HEK293 (cell line): ENCODE data around the gene PPID.

Experiments used
- CTCF ChIA-PET: fragments of 350-600 bp; formaldehyde crosslinking; extraction: SDS; loops from one replicate; lab custom pipeline; 2021; ENCODE audit warnings: antibody characterized with exemption; lab: Yijun Ruan, JAX
- POLR2A ChIA-PET: fragments of 300-600 bp; formaldehyde crosslinking; extraction: SDS; loops from one replicate; lab custom pipeline; 2020; ENCODE audit warnings: antibody characterized with exemption, inconsistent platforms; lab: Yijun Ruan, JAX
- H3K27ac ChIP-seq: fragments of 200-500 bp; sonication (Bioruptor generic); 2 replicates; pipeline ENCODE4 v1.5.1; 2014; ENCODE audit warnings: low read depth, low read length, control low read depth, inconsistent platforms; ENCODE audit errors: extremely low read depth
- H3K36me3 ChIP-seq, 2 experiments: fragments of 200-500 bp in 1 of 2; sonication (Bioruptor generic) in 1 of 2; 1 replicate in 1 of 2; 2 replicates in 1 of 2; pipeline ENCODE4 v1.5.1; 2014 to 2017; ENCODE audit warnings: inconsistent platforms in 2 of 2, low read length in 2 of 2; ENCODE audit not compliant: control insufficient read depth in 2 of 2, insufficient read depth in 1 of 2
- H3K4me1 ChIP-seq: fragments of 200-500 bp; sonication (Bioruptor generic); 2 replicates; pipeline ENCODE4 v1.5.1; 2014; ENCODE audit warnings: mild to moderate bottlenecking, low read length, inconsistent platforms; ENCODE audit not compliant: control insufficient read depth, insufficient read depth
- H3K4me3 ChIP-seq: 2 replicates; pipeline ENCODE4 v1.5.1; 2011; ENCODE audit warnings: low read depth, mild to moderate bottlenecking, control low read depth, low read length, moderate library complexity
- H3K9me3 ChIP-seq: fragments of 200-500 bp; sonication (Bioruptor generic); 2 replicates; pipeline ENCODE4 v1.5.1; 2014; ENCODE audit warnings: low read depth, low read length, inconsistent platforms; ENCODE audit not compliant: control insufficient read depth, insufficient read depth
- GLI2 ChIP-seq: fragments of 450-650 bp; formaldehyde crosslinking; IDR thresholded peaks from 2 replicates; pipeline ENCODE4; 2017; ENCODE audit warnings: missing biosample characterization, missing genetic modification characterization, low read depth, borderline replicate concordance
- MEIS1 ChIP-seq: sonication (generic); formaldehyde crosslinking; IDR thresholded peaks from 2 replicates; pipeline ENCODE4 v1.8.1; 2022; ENCODE audit warnings: missing genetic modification reagents, mild to moderate bottlenecking, borderline replicate concordance
- REST ChIP-seq: fragments of 450-650 bp; formaldehyde crosslinking; IDR thresholded peaks from 2 replicates; pipeline ENCODE4 v1.5.1; 2016; ENCODE audit warnings: missing biosample characterization, missing genetic modification characterization
- ZBTB17 ChIP-seq: fragments of 450-650 bp; formaldehyde crosslinking; IDR thresholded peaks from 2 replicates; pipeline ENCODE4 v1.5.1; 2016; ENCODE audit warnings: missing biosample characterization, missing genetic modification characterization
- ZBTB7A ChIP-seq: fragments of 450-650 bp; formaldehyde crosslinking; IDR thresholded peaks from 2 replicates; pipeline ENCODE4 v1.5.1; 2016; ENCODE audit warnings: low read depth, missing biosample characterization, missing genetic modification characterization
- ZNF133 ChIP-seq: fragments of 450-650 bp; formaldehyde crosslinking; IDR thresholded peaks from 2 replicates; pipeline ENCODE4 v1.5.1; 2016; ENCODE audit warnings: missing biosample characterization, missing genetic modification characterization
- ZNF157 ChIP-seq: fragments of 450-650 bp; formaldehyde crosslinking; IDR thresholded peaks from 2 replicates; pipeline ENCODE4 v1.5.1; 2016; ENCODE audit warnings: missing biosample characterization, missing genetic modification characterization
- ZNF175 ChIP-seq: fragments of 450-650 bp; formaldehyde crosslinking; IDR thresholded peaks from 2 replicates; pipeline ENCODE4 v1.5.1; 2016; ENCODE audit warnings: missing biosample characterization, missing genetic modification characterization
- ZNF24 ChIP-seq: fragments of 450-650 bp; formaldehyde crosslinking; IDR thresholded peaks from 2 replicates; pipeline ENCODE4 v1.5.1; 2016; ENCODE audit warnings: missing biosample characterization, missing genetic modification characterization
- ZNF292 ChIP-seq: fragments of 450-650 bp; formaldehyde crosslinking; IDR thresholded peaks from 2 replicates; pipeline ENCODE4 v1.5.1; 2016; ENCODE audit warnings: low read depth, missing biosample characterization, missing genetic modification characterization, borderline replicate concordance
- ZNF473 ChIP-seq: fragments of 450-650 bp; formaldehyde crosslinking; IDR thresholded peaks from 2 replicates; pipeline ENCODE4 v1.5.1; 2017; ENCODE audit warnings: missing biosample characterization, missing genetic modification characterization
- ZNF501 ChIP-seq: fragments of 450-650 bp; formaldehyde crosslinking; IDR thresholded peaks from 2 replicates; pipeline ENCODE4 v1.5.1; 2016; ENCODE audit warnings: missing biosample characterization, missing genetic modification characterization
- ZNF560 ChIP-seq: fragments of 450-650 bp; formaldehyde crosslinking; IDR thresholded peaks from 2 replicates; pipeline ENCODE4 v1.5.1; 2017; ENCODE audit warnings: missing biosample characterization, missing genetic modification characterization, borderline replicate concordance
- ZNF585B ChIP-seq: fragments of 450-650 bp; formaldehyde crosslinking; IDR thresholded peaks from 2 replicates; pipeline ENCODE4 v1.5.1; 2016; ENCODE audit warnings: missing biosample characterization, missing genetic modification characterization
- ZNF660 ChIP-seq: fragments of 450-650 bp; IDR thresholded peaks from 2 replicates; pipeline ENCODE4 v1.5.1; 2018; ENCODE audit warnings: missing biosample characterization, mild to moderate bottlenecking, missing genetic modification characterization
- TF ChIP-seq, protein P1 (sequence below): fragments of 450-650 bp; formaldehyde crosslinking; IDR thresholded peaks from 2 replicates; pipeline ENCODE4 v1.5.1; 2016; ENCODE audit warnings: missing biosample characterization, missing genetic modification characterization

The PPID gene

GRCh38 chr4:158669310-158669709, 53.9 kb downstream of the PPID start:
- Histone ChIP-seq H3K9me3 (no peaks in the 10 kb centered on the region), H3K4me1 (0 out of 2 replicates have a peak, but pooled peaks cover 4% of the 10 kb centered on the region), H3K4me3 (no peak overlapping the region), H3K27ac (no peak overlapping the region), H3K36me3 (peaks cover 0 to 4% of the 10 kb centered on the region in 2 experiments; a peak in 1 of 3 replicates)
- TF ChIP-seq ZNF24 (no peak), REST (peak; percentile 54; the same call in 1 of the 2 replicates)
- ChIA-PET POLR2A (interaction anchor here (0.6 kb wide), 1 partner anchor 10 kb away, joined by 3 read pairs; no protein-coding TSS in a partner anchor), CTCF (interaction anchor here (0.7 to 1.1 kb wide), 3 partner anchors 9 to 1349 kb away, joined by 3 to 4 read pairs (median 3); no protein-coding TSS in a partner anchor)

- ChIA-PET CTCF (interaction anchor here (0.6 to 1.2 kb wide), 2 partner anchors 12 to 56 kb away, joined by 5 to 6 read pairs; no protein-coding TSS in a partner anchor), POLR2A (no interaction called here)
- Histone ChIP-seq H3K4me3 (no peak overlapping the region), H3K9me3 (no peaks in the 10 kb centered on the region), H3K4me1 (0 out of 2 replicates have a peak, but pooled peaks cover 4% of the 10 kb centered on the region), H3K36me3 (peaks cover 0 to 4% of the 10 kb centered on the region in 2 experiments; a peak in 1 of 3 replicates), H3K27ac (no peak overlapping the region)
- no peak for TF ChIP-seq ZBTB7A (tag by site-specific recombination)
- no peak for TF ChIP-seq ZNF292
Observed at GRCh38 chr4:158667651-158668198, 55.5 kb downstream of the PPID start.

GRCh38 chr4:158666892-158667291, 56.3 kb downstream of the PPID start:
- ChIA-PET POLR2A (no interaction called here), CTCF (interaction anchor here (0.6 to 1.2 kb wide), 2 partner anchors 11 to 813 kb away, joined by 3 to 5 read pairs; no protein-coding TSS in a partner anchor)
- Histone ChIP-seq H3K36me3 (peaks cover 0 to 4% of the 10 kb centered on the region in 2 experiments; a peak in 1 of 3 replicates), H3K4me3 (no peak overlapping the region), H3K4me1 (0 out of 2 replicates have a peak, but pooled peaks cover 4% of the 10 kb centered on the region), H3K27ac (no peak overlapping the region), H3K9me3 (no peaks in the 10 kb centered on the region)
- TF ChIP-seq GLI2 (tag by site-specific recombination) = no peak
- no peak for TF ChIP-seq ZNF660 (tag by site-specific recombination)
- TF ChIP-seq ZNF585B (tag by site-specific recombination) = no peak
- no peak for TF ChIP-seq ZNF133 (tag by site-specific recombination)
- no peak for TF ChIP-seq ZNF157 (tag by site-specific recombination)
- TF ChIP-seq ZNF24 = no peak
- TF ChIP-seq ZBTB17 (tag by site-specific recombination) = no peak
- TF ChIP-seq, protein P1, sequence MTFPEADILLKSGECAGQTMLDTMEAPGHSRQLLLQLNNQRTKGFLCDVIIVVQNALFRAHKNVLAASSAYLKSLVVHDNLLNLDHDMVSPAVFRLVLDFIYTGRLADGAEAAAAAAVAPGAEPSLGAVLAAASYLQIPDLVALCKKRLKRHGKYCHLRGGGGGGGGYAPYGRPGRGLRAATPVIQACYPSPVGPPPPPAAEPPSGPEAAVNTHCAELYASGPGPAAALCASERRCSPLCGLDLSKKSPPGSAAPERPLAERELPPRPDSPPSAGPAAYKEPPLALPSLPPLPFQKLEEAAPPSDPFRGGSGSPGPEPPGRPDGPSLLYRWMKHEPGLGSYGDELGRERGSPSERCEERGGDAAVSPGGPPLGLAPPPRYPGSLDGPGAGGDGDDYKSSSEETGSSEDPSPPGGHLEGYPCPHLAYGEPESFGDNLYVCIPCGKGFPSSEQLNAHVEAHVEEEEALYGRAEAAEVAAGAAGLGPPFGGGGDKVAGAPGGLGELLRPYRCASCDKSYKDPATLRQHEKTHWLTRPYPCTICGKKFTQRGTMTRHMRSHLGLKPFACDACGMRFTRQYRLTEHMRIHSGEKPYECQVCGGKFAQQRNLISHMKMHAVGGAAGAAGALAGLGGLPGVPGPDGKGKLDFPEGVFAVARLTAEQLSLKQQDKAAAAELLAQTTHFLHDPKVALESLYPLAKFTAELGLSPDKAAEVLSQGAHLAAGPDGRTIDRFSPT (tag by site-specific recombination) = no peak

DNA sequence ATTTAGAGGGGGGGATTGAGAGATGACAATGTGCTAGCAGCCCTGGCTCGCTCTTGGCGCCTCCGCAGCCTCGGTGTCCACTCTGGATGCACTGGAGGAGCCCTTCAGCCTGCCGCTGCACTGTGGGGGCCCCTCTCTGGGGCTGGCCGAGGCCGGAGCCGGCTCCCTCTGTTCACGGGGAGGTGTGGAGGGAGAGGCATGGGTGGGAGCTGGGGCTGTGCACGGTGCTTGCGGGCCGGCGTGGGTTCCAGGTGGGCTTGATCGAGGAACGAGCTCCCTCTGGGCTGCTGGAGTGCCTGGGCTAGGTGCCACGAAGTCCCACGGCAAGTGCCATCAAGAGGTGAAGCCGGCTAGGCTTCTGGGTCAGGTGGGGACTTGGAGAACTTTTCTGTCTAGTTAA, 58.4 kb downstream of the PPID start:
- H3K9me3 ChIP-seq = no peaks in the 10 kb centered on the region
- ChIA-PET POLR2A (no interaction called here), CTCF (no interaction called here)
- H3K4me3 ChIP-seq = no peak overlapping the region
- 0 out of 2 replicates have a peak, but pooled peaks cover 4% of the 10 kb centered on the region for H3K4me1 ChIP-seq
- peaks cover 0 to 4% of the 10 kb centered on the region in 2 experiments; a peak in 1 of 3 replicates for H3K36me3 ChIP-seq
- no peak overlapping the region for H3K27ac ChIP-seq
- TF ChIP-seq MEIS1 (CRISPR knock-in tag) (no peak), ZNF473 (tag by site-specific recombination) (no peak), ZNF501 (tag by site-specific recombination) (no peak), ZNF560 (tag by site-specific recombination) (no peak), ZNF175 (tag by site-specific recombination) (no peak)
